ENCODE data around the gene PPM1M.

The PPM1M gene

DNA sequence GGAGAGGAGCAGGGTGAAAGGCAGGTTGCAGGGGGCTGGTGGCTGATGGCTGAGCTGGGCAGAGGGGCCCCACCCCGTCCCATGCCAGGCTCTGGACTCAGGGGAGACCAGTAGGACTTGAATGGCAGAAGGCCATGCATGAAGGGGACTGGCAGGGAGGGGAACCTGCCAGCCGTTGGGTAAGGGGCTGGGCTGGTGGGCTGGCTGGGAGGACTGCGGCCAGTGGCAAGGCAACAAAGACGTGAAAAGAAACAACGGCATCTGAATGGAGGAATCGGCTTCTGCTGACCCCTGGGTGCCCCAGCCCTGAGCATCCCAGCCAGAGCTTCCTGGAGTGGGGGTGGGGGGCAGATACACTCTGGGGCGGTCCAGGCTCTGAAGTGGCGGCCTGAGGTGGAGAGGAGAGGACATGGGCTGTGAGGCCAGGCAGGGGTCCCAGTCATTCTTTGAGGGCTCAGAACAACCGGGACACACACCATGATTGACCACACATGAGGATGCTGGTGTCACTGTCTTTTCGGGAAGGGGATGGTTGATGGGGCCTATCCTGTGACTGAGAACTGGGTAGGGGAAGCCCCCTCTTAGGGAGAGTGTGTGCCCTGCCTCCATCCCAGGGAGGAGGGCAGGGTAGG, 53.8 kb downstream of the PPM1M start:
- no peak for DNase-seq (ENCODE audit: low read depth)
- in situ Hi-C loops (cut with HindIII; ENCODE audit: low sequenced_read_pairs), result no loop called here
- no peak overlapping the region for H3K4me3 ChIP-seq (ENCODE audit: low read depth, low read length)
- TF ChIP-seq, protein P1, sequence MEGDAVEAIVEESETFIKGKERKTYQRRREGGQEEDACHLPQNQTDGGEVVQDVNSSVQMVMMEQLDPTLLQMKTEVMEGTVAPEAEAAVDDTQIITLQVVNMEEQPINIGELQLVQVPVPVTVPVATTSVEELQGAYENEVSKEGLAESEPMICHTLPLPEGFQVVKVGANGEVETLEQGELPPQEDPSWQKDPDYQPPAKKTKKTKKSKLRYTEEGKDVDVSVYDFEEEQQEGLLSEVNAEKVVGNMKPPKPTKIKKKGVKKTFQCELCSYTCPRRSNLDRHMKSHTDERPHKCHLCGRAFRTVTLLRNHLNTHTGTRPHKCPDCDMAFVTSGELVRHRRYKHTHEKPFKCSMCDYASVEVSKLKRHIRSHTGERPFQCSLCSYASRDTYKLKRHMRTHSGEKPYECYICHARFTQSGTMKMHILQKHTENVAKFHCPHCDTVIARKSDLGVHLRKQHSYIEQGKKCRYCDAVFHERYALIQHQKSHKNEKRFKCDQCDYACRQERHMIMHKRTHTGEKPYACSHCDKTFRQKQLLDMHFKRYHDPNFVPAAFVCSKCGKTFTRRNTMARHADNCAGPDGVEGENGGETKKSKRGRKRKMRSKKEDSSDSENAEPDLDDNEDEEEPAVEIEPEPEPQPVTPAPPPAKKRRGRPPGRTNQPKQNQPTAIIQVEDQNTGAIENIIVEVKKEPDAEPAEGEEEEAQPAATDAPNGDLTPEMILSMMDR (IDR thresholded peaks at IDR 0.05; ENCODE audit: low read depth, low read length, missing control alignments), result no peak
